Measurements from ENCODE around the gene STK32C.

DNA sequence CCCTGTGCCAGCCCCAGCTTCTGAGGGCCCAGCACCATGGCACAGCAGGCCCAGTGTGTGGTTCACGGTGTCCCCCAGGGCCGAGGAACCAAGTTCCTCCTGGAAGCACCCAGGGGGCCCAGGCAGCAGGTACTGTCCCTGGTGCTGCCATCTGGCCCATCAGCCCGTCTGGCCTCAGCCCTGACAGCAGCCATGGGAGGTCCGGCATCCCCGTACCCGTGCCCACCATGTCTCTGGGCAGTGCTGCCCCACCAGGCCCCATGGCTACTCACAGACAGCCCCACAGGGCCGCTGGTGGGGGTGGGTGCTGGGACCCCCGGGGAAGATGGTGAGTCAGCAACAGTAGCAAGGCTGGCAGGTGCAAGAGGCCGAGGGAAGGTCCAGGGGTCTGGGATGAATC lies 32.8 kb downstream of the STK32C start:
- TF ChIP-seq, protein P1, sequence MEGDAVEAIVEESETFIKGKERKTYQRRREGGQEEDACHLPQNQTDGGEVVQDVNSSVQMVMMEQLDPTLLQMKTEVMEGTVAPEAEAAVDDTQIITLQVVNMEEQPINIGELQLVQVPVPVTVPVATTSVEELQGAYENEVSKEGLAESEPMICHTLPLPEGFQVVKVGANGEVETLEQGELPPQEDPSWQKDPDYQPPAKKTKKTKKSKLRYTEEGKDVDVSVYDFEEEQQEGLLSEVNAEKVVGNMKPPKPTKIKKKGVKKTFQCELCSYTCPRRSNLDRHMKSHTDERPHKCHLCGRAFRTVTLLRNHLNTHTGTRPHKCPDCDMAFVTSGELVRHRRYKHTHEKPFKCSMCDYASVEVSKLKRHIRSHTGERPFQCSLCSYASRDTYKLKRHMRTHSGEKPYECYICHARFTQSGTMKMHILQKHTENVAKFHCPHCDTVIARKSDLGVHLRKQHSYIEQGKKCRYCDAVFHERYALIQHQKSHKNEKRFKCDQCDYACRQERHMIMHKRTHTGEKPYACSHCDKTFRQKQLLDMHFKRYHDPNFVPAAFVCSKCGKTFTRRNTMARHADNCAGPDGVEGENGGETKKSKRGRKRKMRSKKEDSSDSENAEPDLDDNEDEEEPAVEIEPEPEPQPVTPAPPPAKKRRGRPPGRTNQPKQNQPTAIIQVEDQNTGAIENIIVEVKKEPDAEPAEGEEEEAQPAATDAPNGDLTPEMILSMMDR (IDR thresholded peaks at IDR 0.05), result no peak
- TF ChIP-seq EP300 (IDR thresholded peaks at IDR 0.05), result no peak
